Tibial artery (tissue), 4 donors: Measurements from ENCODE around the gene EVI2B.
"Not testable (repeated sequence)": the region's sequence is repeated elsewhere in the genome, so short reads cannot be mapped to it uniquely, and the experiment has no call there.

ENCODE experiments used
- DNase-seq, 2 donors: peaks; one replicate each; pipeline ENCODE4 v3.0.0-alpha.2; 2019
- H3K27ac ChIP-seq, 2 donors: fragments of 200-600 bp; sonication (generic) in 1 of 2; 1 replicate in 1 of 2; 2 replicates in 1 of 2; pipeline ENCODE4 v1.5.1; 2018 to 2019; ENCODE audit warnings: mild to moderate bottlenecking in 1 of 2
- H3K27me3 ChIP-seq, 2 donors: fragments of 200-600 bp; sonication (generic) in 1 of 2; one replicate each; pipeline versions ENCODE4 v1.5.1 to v1.6.0; 2016 to 2019
- H3K36me3 ChIP-seq, 3 donors: fragments of 200-600 bp; sonication (generic) in 2 of 3; one replicate each; pipeline ENCODE4 v1.5.1; 2016 to 2019; ENCODE audit warnings: mild to moderate bottlenecking in 2 of 3
- H3K4me1 ChIP-seq, 4 donors: fragments of 200-600 bp; sonication (generic) in 2 of 4; 1 replicate in 3 of 4; 2 replicates in 1 of 4; pipeline ENCODE4 v1.5.1; 2016 to 2019
- H3K4me3 ChIP-seq, 2 donors: fragments of 200-600 bp; sonication (generic) in 1 of 2; 1 replicate in 1 of 2; 2 replicates in 1 of 2; pipeline ENCODE4 v1.5.1; 2018 to 2019; ENCODE audit warnings: mild to moderate bottlenecking in 2 of 2
- H3K9me3 ChIP-seq, 3 donors: fragments of 200-600 bp; sonication (generic) in 1 of 3; one replicate each; pipeline ENCODE4 v1.5.1; 2016 to 2019
- intact Hi-C: fragments of 100-400 bp; cut with DNase I; formaldehyde crosslinking; loops from one replicate; pipeline ENCODE4 v1.15.0; 2023; ENCODE audit warnings: low total_unique reads
- TF ChIP-seq, protein P1 (sequence below), 2 experiments: fragments of 200-600 bp in 1 of 2; fragments of 450-650 bp in 1 of 2; IDR thresholded peaks; one replicate each; pipeline ENCODE4 v1.5.1; 2017 to 2019; ENCODE audit warnings: antibody characterized with exemption in 2 of 2, mild to moderate bottlenecking in 1 of 2, moderate library complexity in 1 of 2

EVI2B gene

DNA sequence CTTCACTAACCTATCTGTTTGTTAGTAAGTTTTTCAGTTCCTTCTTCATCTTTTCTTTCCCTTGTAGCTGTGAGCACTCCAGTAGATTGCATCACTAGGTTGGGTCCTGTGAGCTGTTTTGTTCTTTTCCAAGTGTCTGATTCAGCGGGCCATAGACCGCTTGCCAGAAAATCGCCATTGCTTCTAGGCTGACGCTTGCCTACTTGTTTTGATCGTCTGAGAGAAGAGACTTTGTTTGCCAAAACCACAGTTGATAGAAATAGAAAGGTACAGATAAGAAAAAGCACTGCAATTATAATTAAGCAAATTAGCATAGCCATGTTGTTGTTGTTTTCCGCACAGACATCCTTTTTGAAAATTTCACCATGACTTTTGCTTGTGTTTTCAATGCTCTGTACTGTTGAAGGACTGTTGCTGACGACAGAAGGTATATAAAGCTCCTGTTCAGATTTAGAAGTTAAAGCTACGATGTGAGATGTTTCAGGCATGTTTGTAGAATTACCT lies 4.5 kb upstream of the EVI2B start:
- Histone ChIP-seq H3K9me3 (no peaks in the 10 kb centered on the region), H3K4me1 (no peaks in the 10 kb centered on the region), H3K27ac (peak overlapping the region; percentile 17 to 31), H3K27me3 (no peaks in the 10 kb centered on the region), H3K36me3 (no peaks in the 10 kb centered on the region), H3K4me3 (no peak overlapping the region)
- intact Hi-C loops, result no loop called here
- DNase-seq, result peak; percentile 77 to 79
- TF ChIP-seq, protein P1, sequence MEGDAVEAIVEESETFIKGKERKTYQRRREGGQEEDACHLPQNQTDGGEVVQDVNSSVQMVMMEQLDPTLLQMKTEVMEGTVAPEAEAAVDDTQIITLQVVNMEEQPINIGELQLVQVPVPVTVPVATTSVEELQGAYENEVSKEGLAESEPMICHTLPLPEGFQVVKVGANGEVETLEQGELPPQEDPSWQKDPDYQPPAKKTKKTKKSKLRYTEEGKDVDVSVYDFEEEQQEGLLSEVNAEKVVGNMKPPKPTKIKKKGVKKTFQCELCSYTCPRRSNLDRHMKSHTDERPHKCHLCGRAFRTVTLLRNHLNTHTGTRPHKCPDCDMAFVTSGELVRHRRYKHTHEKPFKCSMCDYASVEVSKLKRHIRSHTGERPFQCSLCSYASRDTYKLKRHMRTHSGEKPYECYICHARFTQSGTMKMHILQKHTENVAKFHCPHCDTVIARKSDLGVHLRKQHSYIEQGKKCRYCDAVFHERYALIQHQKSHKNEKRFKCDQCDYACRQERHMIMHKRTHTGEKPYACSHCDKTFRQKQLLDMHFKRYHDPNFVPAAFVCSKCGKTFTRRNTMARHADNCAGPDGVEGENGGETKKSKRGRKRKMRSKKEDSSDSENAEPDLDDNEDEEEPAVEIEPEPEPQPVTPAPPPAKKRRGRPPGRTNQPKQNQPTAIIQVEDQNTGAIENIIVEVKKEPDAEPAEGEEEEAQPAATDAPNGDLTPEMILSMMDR (IDR thresholded peaks at IDR 0.05), result no peak

DNA sequence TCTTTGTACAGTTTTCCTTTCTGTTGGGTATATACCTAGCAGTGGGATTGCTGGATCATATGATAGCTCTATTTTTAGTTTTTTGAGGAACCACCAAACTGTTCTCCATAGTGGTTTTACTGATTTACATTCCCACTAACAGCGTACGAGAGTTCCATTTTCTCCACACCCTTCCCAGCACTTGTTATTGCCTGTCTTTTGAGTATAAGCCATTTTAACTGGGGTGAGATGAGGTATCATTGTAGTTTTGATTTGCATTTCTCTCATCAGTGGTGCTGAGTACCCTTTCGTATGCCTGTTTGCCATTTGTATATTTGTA lies 887 bp upstream of the EVI2B start:
- TF ChIP-seq, protein P1 (IDR thresholded peaks at IDR 0.05), result no peak
- Histone ChIP-seq H3K9me3 (no peaks in the 10 kb centered on the region), H3K27me3 (no peaks in the 10 kb centered on the region), H3K27ac (no peak overlapping the region), H3K4me3 (no peak overlapping the region), H3K36me3 (no peaks in the 10 kb centered on the region), H3K4me1 (no peaks in the 10 kb centered on the region)
- intact Hi-C loops, result no loop called here
- DNase-seq, result no peak

DNA sequence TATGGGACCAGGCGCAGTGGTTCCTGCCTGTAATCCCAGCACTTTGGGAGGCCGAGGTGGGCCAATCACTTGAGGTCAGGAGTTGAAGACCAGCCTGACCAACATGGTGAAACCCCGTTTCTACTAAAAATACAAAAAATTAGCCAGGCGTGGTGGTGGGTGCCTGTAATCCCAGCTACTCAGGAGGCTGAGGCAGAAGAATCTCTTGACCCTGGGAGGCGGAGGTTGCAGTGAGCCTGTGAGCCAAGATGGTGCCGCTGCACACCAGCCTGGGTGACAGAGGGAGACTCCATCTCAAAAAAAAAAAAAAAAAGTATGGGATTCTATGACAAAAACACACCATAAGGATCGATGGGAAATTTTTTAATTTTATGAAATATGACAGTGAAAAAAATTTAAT lies 1.6 kb downstream of the EVI2B start:
- H3K36me3 ChIP-seq, H3K27ac ChIP-seq, H3K4me1 ChIP-seq, H3K27me3 ChIP-seq, DNase-seq, H3K9me3 ChIP-seq, intact Hi-C loops: not testable (repeated sequence)
- H3K4me3 ChIP-seq, result peak overlapping the region in 1 of 2 donors; percentile 1

DNA sequence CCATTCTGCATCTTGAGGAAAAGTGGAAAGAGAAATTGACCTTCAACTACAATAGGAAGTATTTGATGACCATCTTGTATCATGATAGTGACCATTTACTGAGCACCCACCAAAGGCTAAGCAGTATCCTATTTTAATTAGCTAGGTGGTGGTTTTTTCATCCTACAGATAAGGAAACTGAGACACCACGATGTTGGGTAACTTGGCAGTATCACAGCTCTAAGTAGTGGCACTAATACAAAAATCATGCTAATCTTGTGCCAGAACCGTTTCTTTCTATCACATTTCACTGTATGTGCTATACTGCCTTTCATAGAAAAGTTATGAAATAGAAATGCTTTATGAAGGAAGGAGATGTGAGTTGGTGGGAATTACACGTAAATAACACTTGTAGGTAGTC lies 2.3 kb downstream of the EVI2B start:
- H3K36me3 ChIP-seq, result peaks cover 0 to 6% (median 0%) of the 10 kb centered on the region in 3 donors
- no peaks in the 10 kb centered on the region for H3K4me1 ChIP-seq
- no peaks in the 10 kb centered on the region for H3K9me3 ChIP-seq
- no peak overlapping the region for H3K27ac ChIP-seq
- no peaks in the 10 kb centered on the region for H3K27me3 ChIP-seq
- intact Hi-C loops, result no loop called here
- H3K4me3 ChIP-seq, result peak overlapping the region in 1 of 2 donors; percentile 1
- no peak for DNase-seq
- TF ChIP-seq, protein P1 (IDR thresholded peaks at IDR 0.05), result no peak

DNA sequence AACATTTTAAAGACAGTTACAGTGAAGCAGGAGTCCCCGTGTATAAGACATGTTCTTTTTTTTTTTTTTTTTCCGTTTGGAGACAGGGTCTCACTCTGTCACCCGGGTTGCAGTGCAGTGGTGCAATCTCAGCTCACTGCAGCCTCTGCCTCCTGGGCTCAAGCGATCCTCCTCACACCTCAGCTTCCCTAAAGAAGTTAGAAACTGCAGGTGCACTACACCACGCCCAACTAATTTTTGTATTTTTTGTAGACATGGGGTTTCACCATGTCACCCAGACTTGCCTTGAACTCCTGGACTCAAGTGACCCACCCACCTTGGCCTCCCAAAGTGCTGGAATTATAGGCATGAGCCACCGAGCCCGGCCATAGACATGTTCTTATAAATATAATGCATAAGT lies 3.0 kb downstream of the EVI2B start:
- Histone ChIP-seq H3K27ac (no peak overlapping the region), H3K4me1 (no peaks in the 10 kb centered on the region), H3K9me3 (no peaks in the 10 kb centered on the region), H3K27me3 (no peaks in the 10 kb centered on the region), H3K4me3 (no peak overlapping the region), H3K36me3 (peaks cover 0 to 6% (median 0%) of the 10 kb centered on the region in 3 donors)
- intact Hi-C loops, result no loop called here
- TF ChIP-seq, protein P1 (IDR thresholded peaks at IDR 0.05), result no peak
- no peak for DNase-seq

DNA sequence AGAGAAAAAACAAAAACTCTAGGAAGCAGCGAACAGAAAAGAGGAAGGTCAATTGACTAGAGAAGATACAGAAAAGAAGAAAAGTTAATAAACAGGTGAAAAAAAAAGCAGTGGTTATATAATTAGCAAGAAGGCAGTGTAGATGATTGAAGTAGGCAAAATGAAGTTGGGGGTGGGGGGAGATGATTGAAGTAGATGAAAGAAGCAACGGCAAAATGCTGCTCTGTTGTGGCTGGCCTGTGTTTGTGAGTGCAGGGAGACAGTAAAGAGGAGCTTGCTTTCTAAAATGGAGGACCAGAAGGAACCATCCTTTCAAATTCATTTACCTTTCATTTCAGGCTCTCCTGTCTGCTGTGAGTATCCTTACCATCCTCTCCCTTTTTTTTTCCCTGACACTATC lies 3.6 kb downstream of the EVI2B start:
- intact Hi-C loops, result no loop called here
- no peak overlapping the region for H3K4me3 ChIP-seq

More for the DNA sequence above, 3.6 kb downstream of the EVI2B start:
- Histone ChIP-seq H3K27ac (no peak overlapping the region), H3K36me3 (peaks cover 0 to 6% (median 0%) of the 10 kb centered on the region in 3 donors), H3K27me3 (no peaks in the 10 kb centered on the region), H3K4me1 (no peaks in the 10 kb centered on the region), H3K9me3 (no peaks in the 10 kb centered on the region)
- DNase-seq, result no peak
- TF ChIP-seq, protein P1 (IDR thresholded peaks at IDR 0.05), result no peak
